ENCODE measurements around the gene NFKB1.

NFKB1 gene

GRCh38 chr4:102527695-102528283 lies 26.6 kb downstream of the NFKB1 start:
- in situ Hi-C loops (cut with MboI; ENCODE audit: low sequenced_read_pairs), result no loop called here

DNA sequence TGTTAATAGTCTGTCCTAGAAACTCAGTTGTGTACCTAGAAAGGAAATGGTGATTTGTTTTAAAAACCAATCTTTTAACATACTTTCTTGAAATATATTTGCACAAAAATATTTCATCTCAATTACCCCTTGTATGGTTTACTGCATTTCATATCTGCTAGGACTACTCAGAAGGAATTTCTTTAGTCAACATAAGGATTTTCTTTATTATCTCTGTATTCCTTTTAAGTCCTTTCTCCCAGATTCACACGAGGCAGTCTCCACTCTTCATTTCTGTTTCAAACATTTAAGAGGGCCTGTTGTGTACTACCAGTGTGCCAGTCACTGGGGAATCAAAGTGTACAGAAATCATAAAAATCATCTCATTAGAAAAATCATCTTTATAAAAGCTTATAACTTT lies 28.8 kb downstream of the NFKB1 start:
- in situ Hi-C loops (cut with MboI; ENCODE audit: low sequenced_read_pairs), result no loop called here

DNA sequence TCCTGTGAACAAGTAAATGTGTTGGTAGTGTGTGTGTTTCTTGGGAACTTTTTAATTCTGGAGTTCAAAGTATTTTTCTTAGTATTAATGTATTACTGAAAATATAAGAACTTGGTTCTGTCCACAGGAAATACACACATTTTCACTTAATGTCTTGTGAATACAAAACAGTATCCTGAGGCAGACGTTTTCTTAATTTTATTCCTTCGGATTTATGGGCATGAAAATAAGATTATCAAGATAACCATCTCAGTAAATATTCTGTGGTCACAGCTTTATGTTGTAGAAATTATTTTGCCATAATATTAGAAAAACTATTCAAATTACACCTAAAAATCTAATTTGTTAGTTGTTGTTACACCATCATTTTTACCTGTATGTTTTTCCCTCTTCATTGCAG lies 29.8 kb downstream of the NFKB1 start:
- in situ Hi-C loops (cut with MboI; ENCODE audit: low sequenced_read_pairs), result no loop called here

GRCh38 chr4:102531462-102531861 lies 30.3 kb downstream of the NFKB1 start:
- in situ Hi-C loops (cut with MboI; ENCODE audit: low sequenced_read_pairs), result no loop called here

- in situ Hi-C loops (cut with MboI; ENCODE audit: low sequenced_read_pairs), result no loop called here
Measured at GRCh38 chr4:102533348-102533747, 32.2 kb downstream of the NFKB1 start.

- in situ Hi-C loops (cut with MboI; ENCODE audit: low sequenced_read_pairs), result no loop called here
Measured at GRCh38 chr4:102533904-102534303, 32.7 kb downstream of the NFKB1 start.

DNA sequence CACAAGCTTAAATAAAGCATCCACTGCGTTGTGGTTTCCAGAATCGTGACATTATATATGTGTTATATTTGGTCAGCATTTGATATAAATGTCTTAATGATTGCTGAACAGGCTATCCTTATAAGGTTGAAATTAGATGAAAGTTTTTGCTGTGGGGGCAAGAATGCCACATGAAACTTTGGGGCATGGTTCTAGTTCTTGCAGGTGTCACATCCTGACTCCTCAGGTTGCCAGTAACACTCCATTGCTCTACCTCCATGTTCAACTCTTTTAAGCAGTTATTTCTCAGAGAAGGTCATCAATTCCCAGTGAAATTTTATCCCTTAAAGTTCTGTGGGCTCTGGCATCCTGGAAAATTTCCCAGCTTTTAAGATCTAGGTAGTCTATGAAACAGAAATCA lies 33.7 kb downstream of the NFKB1 start:
- in situ Hi-C loops (cut with MboI; ENCODE audit: low sequenced_read_pairs), result no loop called here

DNA sequence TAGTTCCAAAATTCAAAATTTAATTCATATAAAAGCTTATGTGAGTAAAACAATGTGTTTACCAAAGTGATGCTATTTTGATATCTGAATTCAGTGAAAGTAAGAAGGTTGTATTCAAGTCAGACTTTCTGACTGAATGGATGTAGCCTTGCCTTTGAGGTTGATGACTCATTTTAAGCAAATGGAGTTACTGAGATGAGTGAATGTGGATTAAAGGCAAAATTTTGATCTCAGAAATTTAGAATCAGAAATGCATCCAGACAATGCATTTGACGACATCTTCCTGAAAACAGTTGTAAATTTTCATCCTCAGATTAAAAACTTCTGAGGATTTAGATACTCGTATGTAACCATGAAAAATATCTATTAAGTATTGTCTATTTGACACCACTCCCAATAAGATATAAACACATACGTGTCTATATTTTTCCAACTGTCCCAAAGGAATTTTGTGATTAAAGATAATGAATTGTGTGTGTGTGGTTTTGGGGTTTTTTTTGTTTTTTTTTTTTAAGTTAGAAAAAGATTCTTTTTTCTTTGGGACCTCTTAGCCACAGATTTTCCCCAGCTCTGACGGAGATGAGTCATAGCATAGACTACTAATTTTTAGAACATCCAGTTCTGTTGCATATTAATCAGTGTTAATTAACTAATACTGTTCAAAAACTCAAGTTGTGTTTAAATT lies 34.4 kb downstream of the NFKB1 start:
- in situ Hi-C loops (cut with MboI; ENCODE audit: low sequenced_read_pairs), result no loop called here

DNA sequence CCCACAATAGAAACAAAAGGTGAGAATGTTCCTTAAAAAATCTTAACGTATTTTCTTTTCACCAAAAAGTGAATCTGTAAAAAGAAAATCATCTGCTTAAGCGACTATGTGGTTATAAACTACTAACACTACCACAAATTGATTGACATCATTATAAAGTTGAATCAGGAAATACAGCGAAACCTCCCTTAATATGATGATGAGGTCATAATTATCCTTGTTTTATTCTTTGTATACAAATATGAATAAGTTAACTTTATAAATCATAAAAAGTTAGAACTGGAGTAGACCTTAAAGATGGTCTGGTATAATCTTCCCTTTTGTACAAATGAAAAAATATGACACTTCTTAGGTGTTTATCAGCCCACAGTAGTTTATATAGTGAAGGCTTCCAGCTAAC lies 35.6 kb downstream of the NFKB1 start:
- in situ Hi-C loops (cut with MboI; ENCODE audit: low sequenced_read_pairs), result no loop called here

- in situ Hi-C loops (cut with MboI; ENCODE audit: low sequenced_read_pairs), result no loop called here
Measured at GRCh38 chr4:102537269-102537668, 36.1 kb downstream of the NFKB1 start.

DNA sequence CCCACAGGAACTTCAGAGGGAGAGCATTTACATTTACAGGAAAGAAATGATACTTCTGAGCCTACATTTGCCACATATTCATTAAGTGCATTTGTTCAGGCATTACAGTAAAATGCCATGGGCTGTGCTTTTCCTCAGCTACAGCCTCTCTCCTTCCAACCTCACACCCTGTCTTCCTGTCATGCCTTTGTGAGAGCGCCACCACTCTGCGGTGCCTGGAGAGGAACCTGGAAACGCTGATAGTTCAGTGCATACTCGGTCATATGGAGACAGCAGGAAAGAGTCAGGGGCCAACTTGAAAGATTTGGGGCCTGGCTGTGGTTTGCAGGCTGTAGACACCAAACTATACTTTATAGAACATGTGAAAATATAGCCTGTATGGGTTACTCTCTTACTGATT lies 40.5 kb downstream of the NFKB1 start:
- in situ Hi-C loops (cut with MboI; ENCODE audit: low sequenced_read_pairs), result no loop called here

DNA sequence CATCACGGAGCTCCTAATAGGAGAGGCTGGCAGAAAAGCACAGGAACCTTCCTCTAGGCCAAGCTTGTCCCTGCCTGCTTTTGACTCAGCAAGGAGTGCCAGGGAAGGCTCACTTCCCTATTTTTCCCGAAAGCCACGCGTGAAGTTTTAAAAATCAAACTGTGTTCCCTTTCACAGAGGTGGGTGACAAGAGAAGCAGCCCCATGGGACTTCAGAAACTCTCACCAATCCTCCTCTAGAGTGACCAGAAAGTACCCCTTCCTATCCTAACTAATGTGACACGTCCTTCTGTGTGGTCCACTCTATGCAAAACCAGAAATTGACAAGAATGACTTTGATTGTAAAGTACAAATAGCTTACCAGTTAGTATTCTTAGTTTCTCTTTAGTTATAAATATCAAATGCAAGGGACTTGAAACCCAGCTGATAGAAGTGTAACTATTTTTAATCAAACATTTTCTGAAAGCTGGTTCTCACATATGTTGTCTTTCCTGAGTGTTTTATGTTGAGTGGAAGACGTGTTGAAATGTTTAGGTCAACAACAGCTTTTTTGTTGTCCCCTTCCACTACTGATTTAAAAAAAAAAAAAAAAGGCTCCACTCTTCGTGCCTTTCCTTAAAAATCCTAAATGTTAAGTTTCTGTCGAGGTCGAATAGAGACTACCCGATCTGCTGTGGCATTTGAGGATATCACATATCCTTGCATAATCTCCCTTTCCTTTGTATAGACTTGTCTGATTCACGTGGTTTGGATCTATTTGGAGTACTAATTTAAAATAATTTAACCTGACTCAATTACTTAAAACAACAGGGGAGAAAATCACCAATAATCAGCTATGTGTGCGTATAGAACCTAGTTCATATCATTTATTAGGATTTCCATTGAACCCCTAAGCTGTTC lies 42.1 kb downstream of the NFKB1 start:
- in situ Hi-C loops (cut with MboI; ENCODE audit: low sequenced_read_pairs), result no loop called here

GRCh38 chr4:102546635-102547034 lies 45.5 kb downstream of the NFKB1 start:
- in situ Hi-C loops (cut with MboI; ENCODE audit: low sequenced_read_pairs), result no loop called here

DNA sequence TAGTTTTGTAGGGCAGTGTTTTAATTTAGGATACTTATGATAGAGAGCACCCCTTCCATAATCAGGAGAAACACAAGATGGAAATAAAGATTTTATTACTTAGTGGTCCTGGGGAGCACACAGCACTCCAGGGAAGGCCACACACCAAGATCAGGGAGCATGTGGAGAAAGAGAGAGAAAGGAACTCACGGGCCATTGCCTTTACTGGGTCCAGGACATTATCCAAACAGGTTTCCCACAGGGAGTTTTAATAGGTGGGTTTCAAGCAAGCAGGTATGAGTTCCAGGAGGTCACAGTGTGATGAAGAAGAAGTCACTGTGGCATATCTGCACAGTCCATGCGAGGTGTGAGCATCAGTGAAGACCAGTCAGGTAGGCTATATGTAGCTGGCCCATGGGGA lies 46.8 kb downstream of the NFKB1 start:
- in situ Hi-C loops (cut with MboI; ENCODE audit: low sequenced_read_pairs), result no loop called here

DNA sequence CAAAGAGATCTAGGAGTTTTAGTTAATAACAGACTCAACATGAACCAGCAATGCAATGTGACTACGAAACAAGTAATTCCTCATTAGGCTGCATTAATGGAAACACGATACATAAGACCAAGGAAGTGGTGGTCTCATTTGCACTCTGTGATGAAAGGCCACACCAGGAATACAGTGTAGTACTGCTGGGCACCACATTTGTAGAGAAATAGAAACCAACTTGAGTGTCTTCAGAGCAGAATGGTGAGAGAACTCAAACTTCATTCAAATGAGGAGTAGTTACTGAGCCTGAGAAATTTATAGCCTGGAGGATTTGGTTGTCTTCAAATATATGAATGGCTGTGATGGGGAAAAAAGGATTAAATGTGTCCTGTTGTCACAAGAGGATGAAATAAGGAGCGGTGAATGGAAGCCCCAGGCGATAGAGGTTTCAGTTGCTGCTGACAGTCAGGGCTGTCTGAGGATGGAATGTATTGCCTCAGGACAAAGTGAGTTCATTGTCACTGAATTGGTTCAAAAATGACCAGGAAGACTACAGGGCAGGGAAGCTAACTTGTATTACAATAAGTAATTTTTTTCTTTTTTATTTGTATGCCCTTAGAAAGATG lies 50.9 kb downstream of the NFKB1 start:
- in situ Hi-C loops (cut with MboI; ENCODE audit: low sequenced_read_pairs), result no loop called here

DNA sequence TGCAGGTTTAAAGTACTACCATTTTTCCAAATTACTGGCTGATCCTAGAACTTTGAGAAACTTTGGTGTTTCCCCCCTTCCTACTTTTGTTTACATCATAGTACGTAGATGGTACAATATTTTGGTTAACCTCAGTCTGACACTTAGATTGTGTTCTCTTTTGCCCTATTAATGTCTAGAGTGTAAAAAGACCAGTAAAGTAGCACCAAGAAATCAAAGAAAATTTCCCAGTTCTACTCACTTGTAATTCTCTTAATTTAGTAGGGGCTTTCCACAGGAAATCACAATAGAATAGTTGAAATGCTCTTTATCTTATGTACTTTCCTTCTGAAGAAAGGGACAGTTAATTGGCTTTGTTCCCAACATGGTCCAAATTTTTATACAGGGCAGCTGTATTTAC lies 51.6 kb downstream of the NFKB1 start:
- in situ Hi-C loops (cut with MboI; ENCODE audit: low sequenced_read_pairs), result no loop called here

GRCh38 chr4:102553982-102554381 lies 52.8 kb downstream of the NFKB1 start:
- in situ Hi-C loops (cut with MboI; ENCODE audit: low sequenced_read_pairs), result no loop called here

DNA sequence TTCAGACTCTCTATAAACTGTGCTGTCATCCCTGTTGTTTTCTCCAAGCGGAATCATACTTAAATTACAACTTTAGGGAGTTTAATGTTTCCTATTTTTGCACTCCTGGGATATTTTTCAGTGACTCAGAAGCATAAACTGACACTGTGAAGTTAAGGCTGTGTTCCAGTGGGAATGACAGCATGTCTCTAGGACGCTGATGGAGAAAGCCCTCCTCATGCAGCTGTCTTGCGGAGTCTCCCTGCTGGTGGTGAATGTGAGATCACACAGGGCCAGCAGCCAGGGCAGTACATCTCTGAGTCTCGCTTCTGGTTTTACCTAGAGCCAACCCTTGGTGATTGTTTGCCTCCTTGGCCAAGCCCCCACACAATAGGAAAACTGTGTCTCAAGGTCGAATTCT lies 53.3 kb downstream of the NFKB1 start:
- in situ Hi-C loops (cut with MboI; ENCODE audit: low sequenced_read_pairs), result no loop called here

DNA sequence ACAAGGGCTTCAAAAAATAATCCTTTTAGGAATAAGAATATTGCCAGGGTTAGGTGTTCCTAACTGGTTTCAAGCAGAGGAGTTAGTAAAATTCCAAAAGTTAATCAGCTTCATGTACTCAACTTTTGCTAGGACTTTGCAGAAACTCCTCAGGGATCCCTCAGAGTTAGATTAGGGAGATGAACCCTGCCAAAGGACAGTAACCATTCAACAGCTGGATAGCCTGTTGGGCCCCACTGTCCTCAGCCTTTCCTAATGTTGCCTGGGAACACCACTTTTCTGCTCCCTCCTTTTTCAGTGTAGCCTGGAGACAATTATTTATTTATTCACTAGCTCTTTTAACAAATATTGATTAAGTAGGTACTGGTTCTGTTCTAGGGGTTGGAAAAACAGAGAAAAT lies 53.8 kb downstream of the NFKB1 start:
- in situ Hi-C loops (cut with MboI; ENCODE audit: low sequenced_read_pairs), result no loop called here

- in situ Hi-C loops (cut with MboI; ENCODE audit: low sequenced_read_pairs), result no loop called here
Measured at GRCh38 chr4:102557636-102558035, 56.5 kb downstream of the NFKB1 start.

- in situ Hi-C loops (cut with MboI; ENCODE audit: low sequenced_read_pairs), result no loop called here
Measured at GRCh38 chr4:102560115-102560514, 59.0 kb downstream of the NFKB1 start.

All from HL-60/S4 (cell line).